Caco-2 (cell line): ENCODE data around the gene SCGB1D4. TPM values are rescaled to one million over a fixed set of nuclear protein-coding genes. Genes with fewer than 3 reads are reported as not detected.
"Not testable (repeated sequence)": the region's sequence is repeated elsewhere in the genome, so short reads cannot be mapped to it uniquely, and the experiment has no call there.

Source experiments
- Bru-seq: library from RNA; stranded (reverse); fragments of 400-500 nt; gene quantifications from one replicate; lab custom pipeline; 2021; lab: Mats Ljungman, UMichigan
- BruChase-seq, 2 experiments: library from RNA; stranded (reverse); fragments of 400-500 nt; gene quantifications; one replicate each; lab custom pipeline; 2021; lab: Mats Ljungman, UMichigan
- BruUV-seq: library from RNA; stranded (reverse); fragments of 400-500 nt; replicated peaks from 2 replicates; lab custom pipeline; 2021; lab: Mats Ljungman, UMichigan
- CTCF ChIA-PET: fragments of 300-600 bp; sonication (Branson Sonifier 250); formaldehyde crosslinking; loops from one replicate; lab custom pipeline; 2022; ENCODE audit warnings: antibody characterized with exemption; lab: Charles Lee
- POLR2A ChIA-PET: fragments of 300-600 bp; sonication (Branson Sonifier 250); formaldehyde crosslinking; loops from one replicate; lab custom pipeline; 2022; ENCODE audit warnings: antibody characterized with exemption; lab: Charles Lee
- DNase-seq, 2 experiments: peaks; one replicate each; pipeline versions ENCODE4 v3.0.0 to v3.0.0-alpha.2; 2020 to 2022
- H3K27me3 ChIP-seq: replicated peaks from 2 replicates; pipeline ENCODE4 v1.6.0; 2011; ENCODE audit warnings: low read length; ENCODE audit not compliant: control insufficient read depth, insufficient read depth
- H3K36me3 ChIP-seq: 2 replicates; pipeline ENCODE4 v1.5.1; 2011; ENCODE audit warnings: low read length; ENCODE audit not compliant: control insufficient read depth, insufficient read depth
- H3K4me1 ChIP-seq: fragments of 250-450 bp; sonication (Bioruptor Pico); 2 replicates; pipeline ENCODE4 v1.5.1; 2020; ENCODE audit warnings: mild to moderate bottlenecking
- H3K4me3 ChIP-seq: 2 replicates; pipeline ENCODE4 v1.5.1; 2011; ENCODE audit warnings: low read depth, mild to moderate bottlenecking, control low read depth, low read length
- H3K9me3 ChIP-seq: fragments of 250-450 bp; sonication (Bioruptor Pico); 2 replicates; pipeline ENCODE4 v1.5.1; 2020; ENCODE audit warnings: mild to moderate bottlenecking, moderate library complexity
- H3K27ac Mint-ChIP-seq: one replicate; pipeline ENCODE4 v1.8.0; 2022; ENCODE audit warnings: mixed read lengths; ENCODE audit not compliant: unreplicated experiment
- H3K27me3 Mint-ChIP-seq: one replicate; pipeline ENCODE4 v1.8.0; 2022; ENCODE audit warnings: mixed read lengths; ENCODE audit not compliant: insufficient read depth, unreplicated experiment
- H3K36me3 Mint-ChIP-seq: one replicate; pipeline ENCODE4 v1.8.0; 2022; ENCODE audit warnings: mild to moderate bottlenecking, mixed read lengths; ENCODE audit not compliant: insufficient read depth, unreplicated experiment
- H3K4me1 Mint-ChIP-seq: one replicate; pipeline ENCODE4 v1.8.0; 2022; ENCODE audit warnings: low read depth, mixed read lengths; ENCODE audit not compliant: unreplicated experiment
- H3K4me3 Mint-ChIP-seq: one replicate; pipeline ENCODE4 v1.8.0; 2022; ENCODE audit warnings: mild to moderate bottlenecking, moderate library complexity, mixed read lengths; ENCODE audit not compliant: unreplicated experiment
- H3K9me3 Mint-ChIP-seq: one replicate; pipeline ENCODE4 v1.8.0; 2022; ENCODE audit warnings: mixed read lengths; ENCODE audit not compliant: unreplicated experiment
- CTCF ChIP-seq, 2 experiments: fragments of 200-600 bp in 1 of 2; IDR thresholded peaks; 1 replicate in 1 of 2; 2 replicates in 1 of 2; pipeline versions ENCODE4 v1.5.1 to v1.8.0; 2011 to 2022; ENCODE audit warnings: antibody characterized with exemption in 1 of 2, control low read depth in 1 of 2, inconsistent platforms in 1 of 2, low read depth in 1 of 2, low read length in 1 of 2, mild to moderate bottlenecking in 1 of 2, moderate library complexity in 1 of 2; ENCODE audit not compliant: insufficient read depth in 1 of 2, severe bottlenecking in 1 of 2, unreplicated experiment in 1 of 2
- intact Hi-C: fragments of 100-400 bp; cut with micrococcal nuclease; formaldehyde crosslinking; loops from one replicate; pipeline ENCODE4 v1.10.0; 2022; ENCODE audit not compliant: unreplicated experiment
- long read RNA-seq: library from polyadenylated mRNA; stranded (forward); transcript quantifications from one replicate; pipeline ENCODE4 v2.0.0, GENCODE V29; 2022
- total RNA-seq: library from RNA; stranded (reverse); gene quantifications from 2 replicates; pipeline ENCODE4 v1.2.3, GENCODE V29; 2022

The SCGB1D4 gene, protein sequence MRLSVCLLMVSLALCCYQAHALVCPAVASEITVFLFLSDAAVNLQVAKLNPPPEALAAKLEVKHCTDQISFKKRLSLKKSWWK
- total RNA-seq (not detected in 2 replicates), Bru-seq, nascent RNA (not detected), BruChase-seq, experiment 1, labeled RNA remaining after a 2-hour chase (not detected), BruChase-seq, experiment 2, labeled RNA remaining after a 6-hour chase (not detected)
- long read RNA-seq = 0 reads

DNA sequence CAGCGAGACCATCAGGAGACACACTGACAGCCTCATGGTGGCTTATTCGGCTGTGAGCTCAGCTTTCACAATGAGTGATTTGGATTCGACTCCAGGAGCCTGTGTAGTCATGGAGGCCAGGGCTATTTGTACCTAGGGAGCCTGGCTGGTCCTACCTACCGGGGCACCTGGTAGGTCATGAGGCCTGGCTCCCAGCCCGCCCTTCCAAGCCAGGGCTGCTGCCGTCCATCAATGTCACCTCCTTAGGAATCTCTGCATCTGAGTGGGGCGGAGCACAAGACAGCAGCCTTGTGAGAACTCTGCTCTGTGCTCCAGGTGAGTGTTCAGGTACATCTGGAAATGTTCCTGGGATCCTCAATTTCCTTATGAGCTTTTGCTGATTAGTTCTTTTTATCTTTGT, at the start of gene SCGB1D4:
Gene SCGB1D4, minus strand, starts transcription at position 101 of the 400 bp plus-strand sequence. Its CDS starts 65 bp downstream, at position 36.
- no peak for TF ChIP-seq CTCF (IDR thresholded peaks at IDR 0.05; ENCODE audit: insufficient read depth in 1 of 2, low read depth in 1 of 2, low read length in 1 of 2, severe bottlenecking in 1 of 2, unreplicated experiment in 1 of 2)
- Mint-ChIP-seq H3K9me3 (no peaks in the 10 kb centered on the region), H3K36me3 (no peaks in the 10 kb centered on the region), H3K27ac (no peak within 1 kb of the TSS), H3K4me1 (no peaks in the 10 kb centered on the region), H3K4me3 (no peak within 1 kb of the TSS), H3K27me3 (peaks cover 14% of the 10 kb centered on the region)
- Histone ChIP-seq H3K36me3 (no peaks in the 10 kb centered on the region), H3K27me3 (peaks cover 4% of the 10 kb centered on the region; the same call in 1 of the 2 replicates), H3K4me1 (no peaks in the 10 kb centered on the region), H3K9me3 (no peaks in the 10 kb centered on the region), H3K4me3 (no peak within 1 kb of the TSS)
- ChIA-PET CTCF (interaction anchor here (0.6 kb wide), 1 partner anchor 46 kb away, joined by 3 read pairs; no protein-coding TSS in a partner anchor), POLR2A (no interaction called here)
- BruUV-seq = no TSS peak
- intact Hi-C loops = loop anchor here (5.0 kb wide), 1 partner anchor 52 kb away; no protein-coding TSS in a partner anchor
- no peak for DNase-seq

- Mint-ChIP-seq H3K4me3 (no peak overlapping the region), H3K4me1 (peaks cover 7% of the 10 kb centered on the region), H3K36me3 (peaks cover 4% of the 10 kb centered on the region), H3K27ac (no peak overlapping the region), H3K9me3 (no peaks in the 10 kb centered on the region), H3K27me3 (no peaks in the 10 kb centered on the region)
- DNase-seq = peak in 1 of 2 experiments; percentile 9
- ChIA-PET CTCF (no interaction called here), POLR2A (no interaction called here)
- Histone ChIP-seq H3K36me3 (no peaks in the 10 kb centered on the region), H3K27me3 (no peaks in the 10 kb centered on the region), H3K9me3 (no peaks in the 10 kb centered on the region), H3K4me1 (peaks cover 5% of the 10 kb centered on the region; the same call in 1 of the 2 replicates), H3K4me3 (no peak overlapping the region)
- TF ChIP-seq CTCF (IDR thresholded peaks at IDR 0.05; ENCODE audit: insufficient read depth in 1 of 2, low read depth in 1 of 2, low read length in 1 of 2, severe bottlenecking in 1 of 2, unreplicated experiment in 1 of 2) = no peak
- intact Hi-C loops = no loop called here
- no TSS peak for BruUV-seq
These were observed 47.0 kb upstream of the SCGB1D4 start for GRCh38 chr11:62345861-62346260.

GRCh38 chr11:62344210-62344609, 45.3 kb upstream of the SCGB1D4 start:
- no peak overlapping the region for H3K27ac Mint-ChIP-seq
- H3K36me3 ChIP-seq = no peaks in the 10 kb centered on the region
- H3K9me3 ChIP-seq = no peaks in the 10 kb centered on the region
- H3K36me3 Mint-ChIP-seq = peaks cover 4% of the 10 kb centered on the region
- no peak overlapping the region for H3K4me3 ChIP-seq
- TF ChIP-seq CTCF (IDR thresholded peaks at IDR 0.05; ENCODE audit: insufficient read depth in 1 of 2, low read depth in 1 of 2, low read length in 1 of 2, severe bottlenecking in 1 of 2, unreplicated experiment in 1 of 2) = no peak
- DNase-seq = no peak
- H3K9me3 Mint-ChIP-seq = no peaks in the 10 kb centered on the region
- H3K4me1 Mint-ChIP-seq = peaks cover 13% of the 10 kb centered on the region
- no peaks in the 10 kb centered on the region for H3K27me3 ChIP-seq
- intact Hi-C loops = no loop called here
- ChIA-PET CTCF (no interaction called here), POLR2A (no interaction called here)
- H3K4me1 ChIP-seq = peaks cover 5% of the 10 kb centered on the region; the same call in 1 of the 2 replicates
- no TSS peak for BruUV-seq
- H3K4me3 Mint-ChIP-seq = no peak overlapping the region
- no peaks in the 10 kb centered on the region for H3K27me3 Mint-ChIP-seq

DNA sequence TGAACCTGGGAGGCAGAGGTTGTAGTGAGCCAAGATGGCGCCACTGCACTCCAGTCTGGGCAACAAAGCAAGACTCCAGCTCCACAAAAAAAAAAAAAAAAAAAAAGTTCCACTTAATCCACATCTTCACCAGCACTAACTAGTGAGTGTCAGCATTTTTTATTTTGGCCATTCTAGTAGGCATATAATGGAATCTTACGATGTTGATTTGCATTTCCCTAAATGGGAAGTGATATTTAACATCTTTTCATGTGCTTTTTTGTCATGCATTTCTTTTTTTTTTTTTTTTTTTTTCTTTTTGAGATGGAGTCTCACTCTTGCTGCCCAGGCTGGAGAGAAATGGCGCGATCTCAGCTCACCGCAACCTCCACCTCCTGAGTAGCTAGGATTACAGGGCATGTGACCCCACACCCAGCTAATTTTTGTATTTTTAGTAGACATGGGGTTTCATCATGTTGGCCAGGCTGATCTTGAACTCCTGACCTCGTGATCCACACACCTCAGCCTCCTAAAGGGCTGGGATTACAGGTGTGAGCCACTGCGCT, 44.8 kb upstream of the SCGB1D4 start:
- peaks cover 13% of the 10 kb centered on the region for H3K4me1 Mint-ChIP-seq
- DNase-seq, H3K4me1 ChIP-seq, H3K36me3 ChIP-seq, H3K4me3 Mint-ChIP-seq, POLR2A ChIA-PET, H3K9me3 Mint-ChIP-seq, H3K9me3 ChIP-seq, H3K27me3 ChIP-seq, intact Hi-C loops, H3K36me3 Mint-ChIP-seq, CTCF ChIA-PET, H3K27ac Mint-ChIP-seq, H3K27me3 Mint-ChIP-seq, H3K4me3 ChIP-seq, BruUV-seq: not testable (repeated sequence)
